GM21381 (cell line): Measurements from ENCODE around the gene CEBPA.
"Not testable (repeated sequence)": the region's sequence is repeated elsewhere in the genome, so short reads cannot be mapped to it uniquely, and the experiment has no call there.

Experiments
- ATAC-seq: cut with Tn5 transposase; IDR thresholded peaks from one replicate; pipeline ENCODE4 v1.9.1; 2021; ENCODE audit warnings: mild to moderate bottlenecking, moderate library complexity; ENCODE audit not compliant: unreplicated experiment

Gene CEBPA

GRCh38 chr19:33301144-33301899 lies 1.0 kb downstream of the CEBPA start:
- ATAC-seq, result no peak

GRCh38 chr19:33300894-33301143 lies 1.5 kb downstream of the CEBPA start:
- ATAC-seq, result no peak

DNA sequence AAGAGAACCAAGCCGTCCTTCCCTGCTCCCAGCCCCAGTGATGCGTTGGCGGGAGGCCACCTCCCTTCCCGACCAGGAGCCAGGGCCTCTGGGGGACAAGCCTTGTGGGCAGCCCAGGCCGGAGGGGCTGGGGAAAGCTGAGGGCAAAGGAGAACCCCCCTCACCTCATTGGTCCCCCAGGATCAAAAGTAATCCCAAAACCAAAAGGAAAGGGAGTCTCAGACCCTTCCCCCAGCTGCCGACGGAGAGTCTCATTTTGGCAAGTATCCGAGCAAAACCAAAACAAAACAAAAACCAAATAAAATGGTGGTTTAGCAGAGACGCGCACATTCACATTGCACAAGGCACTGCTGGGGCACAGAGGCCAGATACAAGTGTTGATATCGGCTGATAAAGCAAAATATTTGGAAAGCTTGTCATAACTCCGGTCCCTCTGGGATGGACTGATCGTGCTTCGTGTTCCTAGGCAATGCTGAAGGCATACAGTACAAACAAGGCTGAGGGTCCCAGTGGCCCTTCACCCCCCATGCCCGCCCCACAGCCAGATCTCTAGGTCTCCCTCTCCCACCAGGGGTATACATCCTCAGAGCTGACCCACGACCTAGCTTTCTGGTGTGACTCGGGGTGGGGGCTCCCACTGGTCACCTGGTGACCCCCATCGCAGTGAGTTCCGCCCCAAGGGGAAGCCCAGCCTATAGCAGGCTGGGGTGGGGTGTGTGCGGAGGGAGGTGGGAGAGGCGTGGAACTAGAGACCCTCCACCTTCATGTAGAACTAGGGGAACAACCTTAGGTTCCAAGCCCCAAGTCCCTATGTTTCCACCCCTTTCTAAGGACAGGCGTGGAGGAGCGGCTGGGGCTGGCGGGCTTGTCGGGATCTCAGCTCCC lies 2.1 kb downstream of the CEBPA start:
- ATAC-seq, result no peak

- no peak for ATAC-seq
These were observed 3.2 kb downstream of the CEBPA start for GRCh38 chr19:33299051-33299688.

- ATAC-seq, result no peak
These were observed 4.0 kb downstream of the CEBPA start for GRCh38 chr19:33298146-33298911.

DNA sequence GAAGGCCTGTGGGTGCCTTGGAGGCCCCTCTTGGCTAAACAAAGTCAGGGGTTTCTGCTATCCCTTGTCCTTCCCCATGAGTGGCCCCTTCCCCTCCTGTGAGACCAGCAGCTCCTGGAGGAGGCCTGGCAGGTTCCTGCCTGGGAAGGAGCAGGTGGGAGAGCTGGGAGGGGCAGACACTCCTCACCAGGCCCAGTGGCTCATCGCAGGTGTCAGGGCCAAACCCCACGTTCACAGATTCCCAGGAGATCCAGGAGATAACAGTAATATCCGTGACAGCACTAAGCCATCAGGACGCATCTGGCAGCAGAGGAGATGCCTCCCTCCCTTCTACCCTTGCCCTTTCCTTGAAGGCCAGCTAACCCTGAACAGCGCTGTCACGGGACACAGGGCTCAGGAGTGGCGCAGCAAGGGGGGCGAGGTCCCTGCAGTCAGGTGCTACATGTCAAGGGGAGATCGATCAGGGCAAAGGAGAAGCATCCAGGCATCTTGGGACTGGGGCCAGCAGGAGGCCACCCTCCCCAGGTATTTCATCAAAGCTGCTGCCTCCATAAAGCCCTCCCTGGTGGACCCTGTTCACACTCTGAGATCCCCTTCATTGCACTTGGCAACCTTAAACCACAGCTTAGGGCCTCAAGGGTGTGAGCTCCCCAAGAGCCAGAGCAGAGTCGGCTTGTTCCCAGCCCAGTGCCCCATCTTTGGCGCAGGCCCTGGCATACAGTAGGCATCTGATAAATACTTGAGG lies 4.8 kb downstream of the CEBPA start:
- no peak for ATAC-seq

GRCh38 chr19:33296488-33296971 lies 5.8 kb downstream of the CEBPA start:
- ATAC-seq, result no peak

DNA sequence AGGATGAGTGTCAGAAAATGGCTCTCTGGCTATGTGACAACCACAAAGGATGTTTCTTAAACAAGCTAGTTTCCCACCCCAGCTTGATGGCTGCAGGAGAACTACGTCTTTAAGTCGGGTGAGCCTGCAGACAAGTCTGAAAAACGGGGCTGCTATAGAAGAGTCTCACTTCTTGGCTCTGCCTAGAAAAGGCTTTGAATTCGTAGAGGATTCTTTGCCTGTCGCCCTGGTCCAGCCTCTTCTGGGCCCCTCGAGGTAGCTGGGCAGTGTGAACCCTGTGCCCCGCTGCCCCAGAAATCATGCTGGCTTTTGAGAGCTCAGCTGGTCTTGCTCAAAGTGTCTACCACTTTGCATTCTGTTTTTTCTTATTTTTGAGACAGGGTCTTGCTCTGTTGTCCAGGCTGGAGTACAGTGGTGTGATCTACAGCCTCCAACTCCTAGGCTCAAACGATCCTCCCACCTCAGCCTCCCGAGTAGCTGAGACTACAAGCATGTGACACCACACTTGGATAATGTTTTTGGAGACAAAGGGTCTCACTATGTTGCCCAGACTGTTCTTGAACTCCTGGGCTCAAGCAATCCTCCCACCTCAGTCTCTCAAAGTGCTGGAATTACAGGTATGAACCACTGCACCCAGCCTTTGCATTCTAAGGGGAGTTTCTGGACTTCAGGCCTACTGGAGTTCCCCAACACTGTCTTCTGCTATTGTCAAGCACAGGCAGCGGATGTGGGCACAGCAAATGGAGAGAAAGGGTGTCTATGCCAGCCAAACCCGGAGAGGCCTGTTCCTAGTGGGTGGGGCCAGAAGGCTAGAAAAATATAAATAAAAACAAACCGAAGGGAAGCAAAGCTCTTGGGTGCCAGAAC lies 6.5 kb downstream of the CEBPA start:
- no peak for ATAC-seq

DNA sequence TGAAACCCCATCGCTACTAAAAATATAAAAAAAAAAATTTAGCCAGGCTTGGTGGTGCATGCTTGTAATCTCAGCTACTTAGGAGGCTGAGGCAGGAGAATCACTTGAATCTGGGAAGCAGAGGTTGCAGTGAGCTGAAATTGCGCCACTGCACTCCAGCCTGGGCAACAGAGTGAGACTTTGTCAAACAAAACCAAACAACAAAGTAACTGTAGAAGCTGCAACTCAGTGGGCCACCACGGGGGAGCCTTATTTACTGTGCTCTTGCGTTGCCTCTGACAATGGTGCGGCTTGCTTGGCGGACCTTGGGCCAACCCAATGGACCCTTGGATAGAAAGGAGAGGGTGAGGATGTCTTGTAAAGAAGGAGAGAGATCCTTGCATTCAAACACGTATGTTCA lies 7.3 kb downstream of the CEBPA start:
- ATAC-seq, result not testable (repeated sequence)

GRCh38 chr19:33294058-33294798 lies 8.1 kb downstream of the CEBPA start:
- no peak for ATAC-seq

DNA sequence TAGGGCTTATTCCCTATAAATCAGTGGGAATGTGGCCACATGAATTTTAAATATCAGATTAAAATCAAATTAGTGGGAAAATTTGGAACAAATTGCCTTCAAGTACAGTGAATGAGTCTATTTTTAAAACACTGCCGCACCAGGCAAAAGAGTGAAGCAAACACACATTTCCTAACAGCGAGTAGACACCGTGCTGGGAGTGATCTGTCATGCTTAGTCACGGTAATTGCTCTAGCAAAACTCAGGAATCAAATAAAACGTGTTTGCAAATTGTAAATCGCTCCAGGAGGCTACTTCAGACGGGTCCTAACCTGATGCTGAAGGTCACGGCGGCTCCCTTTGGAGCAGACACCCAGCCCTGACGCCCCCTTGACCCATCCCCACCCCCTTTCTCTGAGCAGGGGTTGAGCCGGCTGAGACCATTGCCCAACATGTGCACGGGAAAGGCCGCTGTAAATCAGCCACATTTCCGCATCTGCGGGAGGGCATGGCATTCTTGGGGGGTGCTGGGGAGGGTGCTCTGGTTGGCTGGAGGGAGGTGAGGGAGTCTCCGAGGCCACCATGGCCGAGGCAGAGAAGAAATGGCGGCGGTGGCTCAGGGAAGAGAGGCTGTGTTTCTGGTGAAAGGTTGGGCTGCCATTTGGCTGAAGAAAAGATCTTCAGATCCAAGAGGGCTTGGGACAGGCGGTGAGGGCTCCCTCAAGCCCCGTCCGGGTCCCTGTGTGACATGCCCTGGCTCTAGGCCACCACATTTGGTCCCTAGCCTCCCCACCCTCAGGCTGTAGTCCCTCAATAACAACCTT lies 8.9 kb downstream of the CEBPA start:
- ATAC-seq, result no peak

DNA sequence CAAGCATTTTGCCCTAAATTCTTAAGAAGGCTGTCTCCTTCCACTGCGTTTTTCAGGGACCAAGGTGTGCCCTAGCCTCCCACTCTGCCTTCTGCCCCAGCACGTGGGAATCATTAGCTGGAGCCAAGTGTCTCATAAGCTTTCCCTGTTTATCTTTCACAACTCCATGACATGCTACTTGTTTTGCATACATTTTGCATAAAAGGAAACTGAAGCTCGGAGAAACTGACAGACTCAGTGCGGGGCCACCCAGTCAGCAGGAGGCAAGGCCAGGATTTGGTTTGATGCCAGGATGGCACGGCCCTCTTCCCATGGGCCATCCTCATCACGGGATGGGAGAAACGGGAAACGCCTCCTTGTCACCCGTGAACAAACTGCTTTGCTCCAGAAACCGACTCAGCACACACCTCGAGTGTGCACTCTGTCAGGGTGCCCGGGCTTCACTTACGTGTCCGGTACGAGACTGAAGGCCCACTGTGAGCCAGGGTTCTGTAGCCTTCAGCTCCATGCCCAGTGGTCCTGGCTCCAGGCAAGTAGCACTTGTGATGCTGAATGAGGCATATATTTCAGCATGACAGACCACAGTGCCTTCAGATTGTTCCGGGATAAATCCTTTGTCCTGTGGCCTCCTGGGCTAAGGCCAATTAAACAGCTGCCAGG lies 9.6 kb downstream of the CEBPA start:
- ATAC-seq, result no peak

GRCh38 chr19:33291623-33292534 lies 10.5 kb downstream of the CEBPA start:
- ATAC-seq, result no peak

- no peak for ATAC-seq
These were observed 11.2 kb downstream of the CEBPA start for GRCh38 chr19:33290956-33291622.

DNA sequence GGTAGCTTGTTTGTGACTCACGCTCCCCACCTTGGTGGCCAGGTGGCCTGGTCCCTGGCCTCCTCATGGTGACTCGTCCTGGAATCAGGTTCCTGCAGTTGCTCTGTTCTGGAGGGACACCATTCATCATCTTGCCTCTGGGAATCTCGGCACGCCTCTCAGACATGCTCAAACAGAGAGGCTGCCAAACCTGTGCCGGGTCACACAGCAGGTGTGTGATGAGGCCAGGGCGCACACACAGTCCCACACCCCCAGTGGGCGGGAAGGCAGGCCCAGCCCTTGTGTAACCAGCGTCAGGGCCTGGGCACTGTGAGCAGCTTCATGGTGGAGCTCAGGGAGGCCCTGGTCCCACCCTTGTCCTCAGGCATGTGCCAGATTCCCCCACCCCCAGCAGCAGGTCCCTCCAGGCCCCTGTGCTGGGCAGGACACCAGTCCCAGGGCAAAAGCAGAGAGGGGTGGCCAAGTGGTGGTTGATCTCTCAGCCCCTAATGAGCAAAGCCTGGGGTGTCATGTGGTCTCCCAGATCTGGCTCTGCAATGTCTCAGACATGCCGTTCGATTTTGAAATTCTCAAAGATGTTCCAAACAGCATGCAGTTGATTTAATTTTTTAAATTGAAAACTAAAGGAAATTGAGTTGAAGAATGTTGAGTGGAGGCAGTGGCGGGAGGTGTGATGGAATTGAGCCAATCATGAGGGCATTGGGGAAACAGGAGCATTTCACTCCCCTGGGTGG lies 12.1 kb downstream of the CEBPA start:
- ATAC-seq, result no peak
